ENCODE measurements around the gene ZNF580. TPM values are rescaled to one million over a fixed set of nuclear protein-coding genes. Genes with fewer than 3 reads are reported as not detected.

ZNF580 gene
- total RNA-seq, 1 donor from 2014 or later = 10.4 TPM

DNA sequence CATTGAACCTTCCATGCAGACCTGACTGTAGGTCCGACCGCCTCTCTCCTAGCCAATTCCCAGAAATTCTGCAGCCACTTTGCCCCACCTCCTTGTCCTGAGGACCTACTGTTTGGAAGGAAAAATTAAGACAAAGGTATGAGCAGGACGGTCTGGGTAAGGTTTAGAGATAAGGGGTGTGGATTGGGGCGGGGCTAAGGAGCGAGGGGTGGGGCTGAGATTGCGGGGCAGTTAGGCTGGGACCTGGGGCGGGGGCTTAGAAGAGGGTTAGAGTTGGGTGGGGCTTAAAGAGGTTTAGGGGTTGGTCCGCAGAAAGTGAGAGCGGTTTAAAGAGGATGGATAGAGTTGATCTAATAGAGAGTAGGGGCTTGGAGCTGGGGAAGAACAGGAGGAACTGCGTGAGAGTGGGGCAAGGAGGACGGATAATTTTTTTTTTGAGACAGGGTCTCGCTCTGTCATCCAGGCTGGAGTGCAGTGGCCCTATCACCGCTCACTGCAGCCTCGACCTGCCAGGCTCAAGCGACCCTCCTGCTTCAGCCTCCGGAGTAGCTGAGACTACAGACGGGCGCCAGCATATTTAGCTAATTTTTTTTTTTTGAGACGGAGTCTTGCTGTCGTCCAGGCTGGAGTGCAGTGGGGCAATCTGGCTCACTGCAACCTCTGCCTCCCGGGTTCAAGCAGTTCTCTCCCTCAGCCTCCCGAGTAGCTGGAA, 37.1 kb upstream of the ZNF580 start:
- TF ChIP-seq, protein P1, sequence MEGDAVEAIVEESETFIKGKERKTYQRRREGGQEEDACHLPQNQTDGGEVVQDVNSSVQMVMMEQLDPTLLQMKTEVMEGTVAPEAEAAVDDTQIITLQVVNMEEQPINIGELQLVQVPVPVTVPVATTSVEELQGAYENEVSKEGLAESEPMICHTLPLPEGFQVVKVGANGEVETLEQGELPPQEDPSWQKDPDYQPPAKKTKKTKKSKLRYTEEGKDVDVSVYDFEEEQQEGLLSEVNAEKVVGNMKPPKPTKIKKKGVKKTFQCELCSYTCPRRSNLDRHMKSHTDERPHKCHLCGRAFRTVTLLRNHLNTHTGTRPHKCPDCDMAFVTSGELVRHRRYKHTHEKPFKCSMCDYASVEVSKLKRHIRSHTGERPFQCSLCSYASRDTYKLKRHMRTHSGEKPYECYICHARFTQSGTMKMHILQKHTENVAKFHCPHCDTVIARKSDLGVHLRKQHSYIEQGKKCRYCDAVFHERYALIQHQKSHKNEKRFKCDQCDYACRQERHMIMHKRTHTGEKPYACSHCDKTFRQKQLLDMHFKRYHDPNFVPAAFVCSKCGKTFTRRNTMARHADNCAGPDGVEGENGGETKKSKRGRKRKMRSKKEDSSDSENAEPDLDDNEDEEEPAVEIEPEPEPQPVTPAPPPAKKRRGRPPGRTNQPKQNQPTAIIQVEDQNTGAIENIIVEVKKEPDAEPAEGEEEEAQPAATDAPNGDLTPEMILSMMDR (IDR thresholded peaks at IDR 0.05; ENCODE audit: insufficient read depth, low read length, poor library complexity, severe bottlenecking) = no peak
- no peak for DNase-seq (ENCODE audit: low read depth)
- Histone ChIP-seq H3K4me3 (ENCODE audit: low read depth, low read length) (no peak overlapping the region), H3K36me3 (ENCODE audit: control insufficient read depth, insufficient read depth, low read length) (no peaks in the 10 kb centered on the region), H3K27me3 (ENCODE audit: control insufficient read depth, insufficient read depth, low read length) (no peaks in the 10 kb centered on the region)

GRCh38 chr19:55605207-55605636, 35.6 kb upstream of the ZNF580 start:
- Histone ChIP-seq H3K36me3 (ENCODE audit: control insufficient read depth, insufficient read depth, low read length) (no peaks in the 10 kb centered on the region), H3K27me3 (ENCODE audit: control insufficient read depth, insufficient read depth, low read length) (no peaks in the 10 kb centered on the region), H3K4me3 (ENCODE audit: low read depth, low read length) (peak overlapping the region; percentile 77)
- peak; percentile 84 for DNase-seq (ENCODE audit: low read depth)
- TF ChIP-seq, protein P1 (IDR thresholded peaks at IDR 0.05; ENCODE audit: insufficient read depth, low read length, poor library complexity, severe bottlenecking) = no peak

GRCh38 chr19:55605637-55606470, 34.9 kb upstream of the ZNF580 start, which contains the start of gene ZNF865:
Gene ZNF865 (plus strand): TSS chr19:55605647. CDS start chr19:55613619, 7,972 bp downstream.
- TF ChIP-seq, protein P1 (IDR thresholded peaks at IDR 0.05; ENCODE audit: insufficient read depth, low read length, poor library complexity, severe bottlenecking) = peak; percentile 86
- Histone ChIP-seq H3K4me3 (ENCODE audit: low read depth, low read length) (peak within 1 kb of the TSS; percentile 77), H3K36me3 (ENCODE audit: control insufficient read depth, insufficient read depth, low read length) (no peaks in the 10 kb centered on the region), H3K27me3 (ENCODE audit: control insufficient read depth, insufficient read depth, low read length) (no peaks in the 10 kb centered on the region)
- no peak for DNase-seq (ENCODE audit: low read depth)

DNA sequence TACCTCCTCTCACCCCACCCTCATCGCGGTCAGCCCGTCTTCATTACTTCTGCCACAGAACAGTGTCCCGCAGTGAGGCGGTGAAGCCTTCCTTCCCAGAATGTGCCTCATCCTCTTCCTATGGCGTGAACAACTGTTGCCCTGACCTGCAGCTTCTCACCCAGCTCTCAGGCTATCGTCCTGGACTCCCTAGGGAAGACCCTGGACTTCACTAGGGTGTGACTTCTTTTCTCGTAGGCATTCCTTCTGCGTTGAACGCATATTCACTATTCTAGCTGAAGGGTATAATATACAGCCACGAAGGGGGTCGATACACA, 34.4 kb upstream of the ZNF580 start:
- Histone ChIP-seq H3K27me3 (ENCODE audit: control insufficient read depth, insufficient read depth, low read length) (no peaks in the 10 kb centered on the region), H3K4me3 (ENCODE audit: low read depth, low read length) (peak overlapping the region; percentile 77), H3K36me3 (ENCODE audit: control insufficient read depth, insufficient read depth, low read length) (no peaks in the 10 kb centered on the region)
- TF ChIP-seq, protein P1 (IDR thresholded peaks at IDR 0.05; ENCODE audit: insufficient read depth, low read length, poor library complexity, severe bottlenecking) = no peak
- no peak for DNase-seq (ENCODE audit: low read depth)

- no peak for DNase-seq (ENCODE audit: low read depth)
- H3K4me3 ChIP-seq (ENCODE audit: low read depth, low read length) = peak overlapping the region; percentile 77
- TF ChIP-seq, protein P1 (IDR thresholded peaks at IDR 0.05; ENCODE audit: insufficient read depth, low read length, poor library complexity, severe bottlenecking) = no peak
Measured at GRCh38 chr19:55606817-55607216, 34.0 kb upstream of the ZNF580 start.

More at GRCh38 chr19:55606817-55607216, 34.0 kb upstream of the ZNF580 start:
- H3K27me3 ChIP-seq (ENCODE audit: control insufficient read depth, insufficient read depth, low read length) = no peaks in the 10 kb centered on the region
- no peaks in the 10 kb centered on the region for H3K36me3 ChIP-seq (ENCODE audit: control insufficient read depth, insufficient read depth, low read length)
